IPS DF 4.7 (cell line): ENCODE data around the gene SH3GLB2.
"Not testable (repeated sequence)": the region's sequence is repeated elsewhere in the genome, so short reads cannot be mapped to it uniquely, and the experiment has no call there.

Experiments used
- DNase-seq: peaks from one replicate; pipeline ENCODE4 v3.0.0-alpha.2; 2013; ENCODE audit warnings: low spot score; ENCODE audit errors: extremely low read depth

Gene SH3GLB2

GRCh38 chr9:129054163-129054851 lies 26.2 kb upstream of the SH3GLB2 start:
- DNase-seq: no peak

GRCh38 chr9:129053020-129053419 lies 24.9 kb upstream of the SH3GLB2 start:
- no peak for DNase-seq

- DNase-seq: no peak
These were observed 24.5 kb upstream of the SH3GLB2 start for GRCh38 chr9:129052592-129052991.

GRCh38 chr9:129042016-129042415 lies 13.9 kb upstream of the SH3GLB2 start:
- DNase-seq: no peak

GRCh38 chr9:129040113-129040643 lies 12.0 kb upstream of the SH3GLB2 start:
- DNase-seq: no peak

GRCh38 chr9:129038109-129038852 lies 10.2 kb upstream of the SH3GLB2 start:
- DNase-seq: no peak

GRCh38 chr9:129037767-129038098 lies 9.6 kb upstream of the SH3GLB2 start:
- DNase-seq: no peak

- no peak for DNase-seq
These were observed 9.0 kb upstream of the SH3GLB2 start for GRCh38 chr9:129036923-129037766.

GRCh38 chr9:129036241-129036922 lies 8.3 kb upstream of the SH3GLB2 start, which contains the start of gene MIGA2:
TSS of gene MIGA2 (plus strand) at chr9:129036626. CDS start at chr9:129040595, 3,969 bp downstream.
- DNase-seq: peak; percentile 93

- DNase-seq: not testable (repeated sequence)
These were observed 7.7 kb upstream of the SH3GLB2 start for GRCh38 chr9:129035838-129036237.

- no peak for DNase-seq
These were observed 5.1 kb upstream of the SH3GLB2 start for GRCh38 chr9:129033216-129033615.

- no peak for DNase-seq
These were observed 4.5 kb upstream of the SH3GLB2 start for GRCh38 chr9:129032541-129033159.

- DNase-seq: no peak
These were observed 3.4 kb upstream of the SH3GLB2 start for GRCh38 chr9:129031514-129031913.

GRCh38 chr9:129030191-129030590 lies 2.1 kb upstream of the SH3GLB2 start:
- DNase-seq: no peak

- no peak for DNase-seq
These were observed 393 bp downstream of the SH3GLB2 start for GRCh38 chr9:129027685-129028191.

GRCh38 chr9:129027224-129027684 lies 877 bp downstream of the SH3GLB2 start:
- DNase-seq: no peak

GRCh38 chr9:129026442-129027223 lies 1.5 kb downstream of the SH3GLB2 start:
- DNase-seq: no peak

GRCh38 chr9:129023908-129024233 lies 4.3 kb downstream of the SH3GLB2 start:
- DNase-seq: no peak

GRCh38 chr9:129023036-129023907 lies 4.9 kb downstream of the SH3GLB2 start:
- DNase-seq: no peak
